Neural progenitor cell (in vitro differentiated cells): ENCODE data around the gene KIF25. TPM values are rescaled to one million over a fixed set of nuclear protein-coding genes. Genes with fewer than 3 reads are reported as not detected.

Source experiments
- DNase-seq: peaks from one replicate; pipeline ENCODE4 v3.0.0-alpha.2; 2016; ENCODE audit warnings: low spot score
- H2AFZ ChIP-seq: fragments of 200-600 bp; sonication (generic); replicated peaks from 2 replicates; pipeline ENCODE4 v1.6.1; 2016; ENCODE audit warnings: antibody characterized with exemption
- H3F3A ChIP-seq: fragments of 200-600 bp; sonication (generic); 2 replicates; pipeline ENCODE4 v1.6.1; 2016; ENCODE audit warnings: antibody characterized with exemption, low read depth
- H3K27ac ChIP-seq: fragments of 200-600 bp; sonication (generic); 2 replicates; pipeline ENCODE4 v1.5.1; 2016; ENCODE audit warnings: mild to moderate bottlenecking
- H3K27me3 ChIP-seq: fragments of 200-600 bp; sonication (generic); 2 replicates; pipeline ENCODE4 v1.6.1; 2016; ENCODE audit warnings: mild to moderate bottlenecking, moderate library complexity
- H3K36me3 ChIP-seq: fragments of 200-600 bp; sonication (generic); 2 replicates; pipeline ENCODE4 v1.5.1; 2016
- H3K4me1 ChIP-seq: fragments of 200-600 bp; sonication (generic); 2 replicates; pipeline ENCODE4 v1.6.1; 2016; ENCODE audit warnings: mixed run types
- H3K4me2 ChIP-seq: fragments of 200-600 bp; sonication (generic); 2 replicates; pipeline ENCODE4 v1.6.1; 2016
- H3K4me3 ChIP-seq: fragments of 200-600 bp; sonication (generic); 2 replicates; pipeline ENCODE4 v1.5.1; 2016
- H3K79me2 ChIP-seq: fragments of 200-600 bp; sonication (generic); 2 replicates; pipeline ENCODE4 v1.6.1; 2016; ENCODE audit warnings: low read depth
- H3K9ac ChIP-seq: fragments of 200-600 bp; sonication (generic); 2 replicates; pipeline ENCODE4 v1.6.1; 2016
- H3K9me3 ChIP-seq: fragments of 200-600 bp; sonication (generic); 2 replicates; pipeline ENCODE4 v1.5.1; 2016; ENCODE audit warnings: low read depth
- H4K20me1 ChIP-seq: fragments of 200-600 bp; sonication (generic); 2 replicates; pipeline ENCODE4 v1.6.1; 2016; ENCODE audit warnings: low read depth
- H3K27ac Mint-ChIP-seq: 3 replicates; pipeline ENCODE4 v1.8.0; 2021; ENCODE audit warnings: mixed read lengths
- H3K27me3 Mint-ChIP-seq: 2 replicates; pipeline ENCODE4 v1.8.0; 2022; ENCODE audit warnings: low read depth, mild to moderate bottlenecking, inconsistent platforms, moderate library complexity, mixed read lengths; ENCODE audit not compliant: insufficient read depth
- H3K36me3 Mint-ChIP-seq: 3 replicates; pipeline ENCODE4 v1.8.0; 2021; ENCODE audit warnings: mixed read lengths
- H3K4me1 Mint-ChIP-seq: 3 replicates; pipeline ENCODE4 v1.8.0; 2021; ENCODE audit warnings: mixed read lengths
- H3K4me3 Mint-ChIP-seq: 3 replicates; pipeline ENCODE4 v1.8.0; 2021; ENCODE audit warnings: mild to moderate bottlenecking, moderate library complexity, mixed read lengths
- H3K9me3 Mint-ChIP-seq: 3 replicates; pipeline ENCODE4 v1.8.0; 2020; ENCODE audit warnings: mixed read lengths
- EZH2 ChIP-seq: fragments of 200-600 bp; sonication (generic); IDR thresholded peaks from 2 replicates; pipeline ENCODE4 v1.6.1; 2017; ENCODE audit warnings: antibody characterized with exemption, mild to moderate bottlenecking, moderate library complexity
- EZH2phosphoT487 ChIP-seq: fragments of 200-600 bp; sonication (generic); IDR thresholded peaks from 2 replicates; pipeline ENCODE4 v1.6.1; 2017; ENCODE audit warnings: antibody characterized with exemption
- total RNA-seq: library from RNA; depleted of rRNA; stranded (reverse); fragments of >200 nt; gene quantifications from 2 replicates; pipeline ENCODE4 v1.2.3, GENCODE V29; 2015; ENCODE audit warnings: low replicate concordance
- TF ChIP-seq, protein P1 (sequence below): fragments of 200-600 bp; sonication (generic); IDR thresholded peaks from 2 replicates; pipeline ENCODE4 v1.5.1; 2017; ENCODE audit warnings: antibody characterized with exemption, mild to moderate bottlenecking

Gene KIF25
- total RNA-seq, 1 donor from 2014 or later = 1.2 TPM

DNA sequence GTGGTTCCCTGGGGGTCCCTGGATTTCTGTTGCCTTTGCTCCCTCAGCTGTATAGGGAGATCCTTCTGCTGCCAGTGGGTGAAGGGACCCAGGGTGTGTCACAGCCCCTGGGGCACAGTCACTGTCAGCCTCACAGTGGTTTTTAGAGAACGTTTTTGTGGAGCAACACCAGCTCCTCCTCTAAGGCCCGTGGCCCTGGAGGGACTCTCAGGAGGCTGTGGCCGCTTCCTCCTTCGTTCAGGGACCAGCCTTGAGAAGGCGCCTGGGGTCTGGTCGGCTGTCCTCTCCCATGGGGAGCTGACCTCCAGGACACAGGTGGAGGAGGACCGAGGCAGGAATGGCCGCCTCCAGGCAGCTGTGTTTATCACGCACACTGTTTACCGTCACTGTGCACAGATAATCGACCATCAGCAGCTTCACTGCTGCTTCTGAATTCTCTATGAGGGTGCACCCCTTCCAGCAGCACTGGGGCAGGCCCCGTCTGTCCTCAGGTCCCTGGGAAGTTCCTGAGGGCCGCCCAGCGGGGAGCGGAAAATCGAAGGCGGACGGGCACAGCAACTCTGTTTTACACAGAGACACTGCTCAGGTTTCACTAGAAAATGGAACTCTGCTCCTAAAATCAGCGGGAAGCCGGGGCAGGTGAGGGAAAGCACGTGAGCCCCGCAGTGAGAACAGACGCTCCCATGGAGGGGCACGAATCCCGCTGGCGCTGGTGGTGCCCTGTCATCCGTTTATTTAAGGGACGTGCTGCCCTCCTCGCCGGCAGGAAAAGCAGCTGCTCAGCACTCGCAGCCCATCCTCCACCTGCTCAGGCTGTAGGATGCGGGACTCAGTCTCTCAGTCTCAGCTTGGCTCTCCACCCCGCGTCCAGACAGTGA is 92.0 kb downstream of the KIF25 start:
- no peaks in the 10 kb centered on the region for H3K36me3 ChIP-seq
- Mint-ChIP-seq H3K4me1 (peaks cover 50% of the 10 kb centered on the region), H3K27ac (no peak overlapping the region), H3K9me3 (peaks cover 3% of the 10 kb centered on the region), H3K4me3 (no peak overlapping the region), H3K27me3 (peaks cover 11% of the 10 kb centered on the region), H3K36me3 (no peaks in the 10 kb centered on the region)
- no peak for DNase-seq
- peaks cover 33% of the 10 kb centered on the region for H3K4me1 ChIP-seq
- peaks cover 8% of the 10 kb centered on the region for H3F3A ChIP-seq
- peak overlapping the region; percentile 57 for H3K4me2 ChIP-seq
- H3K27ac ChIP-seq = no peak overlapping the region
- H3K9ac ChIP-seq = no peak overlapping the region
- no peaks in the 10 kb centered on the region for H3K27me3 ChIP-seq
- TF ChIP-seq, protein P1, sequence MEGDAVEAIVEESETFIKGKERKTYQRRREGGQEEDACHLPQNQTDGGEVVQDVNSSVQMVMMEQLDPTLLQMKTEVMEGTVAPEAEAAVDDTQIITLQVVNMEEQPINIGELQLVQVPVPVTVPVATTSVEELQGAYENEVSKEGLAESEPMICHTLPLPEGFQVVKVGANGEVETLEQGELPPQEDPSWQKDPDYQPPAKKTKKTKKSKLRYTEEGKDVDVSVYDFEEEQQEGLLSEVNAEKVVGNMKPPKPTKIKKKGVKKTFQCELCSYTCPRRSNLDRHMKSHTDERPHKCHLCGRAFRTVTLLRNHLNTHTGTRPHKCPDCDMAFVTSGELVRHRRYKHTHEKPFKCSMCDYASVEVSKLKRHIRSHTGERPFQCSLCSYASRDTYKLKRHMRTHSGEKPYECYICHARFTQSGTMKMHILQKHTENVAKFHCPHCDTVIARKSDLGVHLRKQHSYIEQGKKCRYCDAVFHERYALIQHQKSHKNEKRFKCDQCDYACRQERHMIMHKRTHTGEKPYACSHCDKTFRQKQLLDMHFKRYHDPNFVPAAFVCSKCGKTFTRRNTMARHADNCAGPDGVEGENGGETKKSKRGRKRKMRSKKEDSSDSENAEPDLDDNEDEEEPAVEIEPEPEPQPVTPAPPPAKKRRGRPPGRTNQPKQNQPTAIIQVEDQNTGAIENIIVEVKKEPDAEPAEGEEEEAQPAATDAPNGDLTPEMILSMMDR = no peak
- TF ChIP-seq EZH2 = no peak
- no peak for TF ChIP-seq EZH2phosphoT487
- H3K4me3 ChIP-seq = no peak overlapping the region
- no peaks in the 10 kb centered on the region for H4K20me1 ChIP-seq
- no peaks in the 10 kb centered on the region for H3K79me2 ChIP-seq
- no peaks in the 10 kb centered on the region for H3K9me3 ChIP-seq
- no peak overlapping the region for H2AFZ ChIP-seq

DNA sequence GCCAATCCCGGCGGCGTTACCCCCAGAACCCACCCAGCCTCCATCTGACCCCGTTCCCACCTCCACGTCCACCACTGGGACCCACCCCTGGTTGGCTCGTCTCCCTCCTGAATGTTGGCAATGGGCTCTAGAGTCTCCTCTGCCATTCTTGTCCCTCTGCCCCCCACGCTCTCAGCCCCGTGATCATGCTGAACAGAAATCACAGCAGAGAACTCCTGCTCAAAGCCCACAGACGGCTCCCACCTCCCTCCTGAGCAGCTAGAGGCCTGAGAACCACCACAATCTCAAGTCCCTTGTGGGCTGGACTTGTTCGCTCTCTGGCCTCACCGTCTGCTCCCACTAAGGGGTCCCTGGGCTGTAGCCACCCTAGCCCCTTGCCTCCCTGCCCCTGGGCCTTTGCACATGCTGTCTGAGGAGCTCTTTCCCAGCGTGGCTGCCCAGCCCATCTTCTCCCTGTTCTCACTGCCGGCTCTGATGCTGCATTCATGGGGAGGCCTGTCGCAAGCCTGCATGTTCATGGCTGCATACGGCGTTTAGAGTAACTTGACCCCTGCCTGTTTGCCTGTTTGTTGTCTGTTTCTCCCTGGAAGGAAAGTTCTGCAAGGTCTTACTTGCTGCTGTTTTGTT is 92.7 kb downstream of the KIF25 start:
- H3K9ac ChIP-seq = no peak overlapping the region
- no peak overlapping the region for H3K4me3 ChIP-seq
- H2AFZ ChIP-seq = no peak overlapping the region
- no peaks in the 10 kb centered on the region for H3K79me2 ChIP-seq
- Mint-ChIP-seq H3K4me3 (peak overlapping the region; percentile 38), H3K27me3 (peaks cover 11% of the 10 kb centered on the region), H3K27ac (peak overlapping the region; percentile 83), H3K4me1 (peaks cover 50% of the 10 kb centered on the region), H3K9me3 (peaks cover 3% of the 10 kb centered on the region), H3K36me3 (no peaks in the 10 kb centered on the region)
- H3F3A ChIP-seq = peaks cover 8% of the 10 kb centered on the region
- no peaks in the 10 kb centered on the region for H3K27me3 ChIP-seq
- H3K4me1 ChIP-seq = peaks cover 30% of the 10 kb centered on the region
- H3K27ac ChIP-seq = no peak overlapping the region
- no peak for DNase-seq
- no peaks in the 10 kb centered on the region for H3K36me3 ChIP-seq
- no peaks in the 10 kb centered on the region for H4K20me1 ChIP-seq
- no peak overlapping the region for H3K4me2 ChIP-seq
- TF ChIP-seq EZH2phosphoT487 (no peak), EZH2 (no peak)
- TF ChIP-seq, protein P1 = no peak
- H3K9me3 ChIP-seq = no peaks in the 10 kb centered on the region

DNA sequence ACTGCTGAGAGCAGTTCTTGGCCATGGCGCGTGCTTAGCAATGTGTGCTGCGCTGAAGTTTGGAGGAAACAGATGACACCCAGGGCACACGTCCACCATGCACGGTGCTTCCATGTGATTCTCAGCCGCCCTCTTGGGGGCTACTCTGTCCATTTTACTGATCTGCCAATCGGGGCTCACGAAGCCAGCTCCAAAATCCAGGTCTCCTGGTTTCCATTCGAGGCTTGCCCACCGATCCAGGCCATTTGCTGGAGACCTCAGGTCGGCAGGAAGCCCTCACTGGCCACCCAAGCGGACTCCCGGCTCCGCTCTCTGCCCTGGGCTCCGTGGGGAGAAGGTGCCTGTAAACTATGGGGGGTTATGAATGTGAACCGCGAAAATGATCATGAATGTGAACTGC is 93.2 kb downstream of the KIF25 start:
- no peak overlapping the region for H3K27ac ChIP-seq
- H3F3A ChIP-seq = peaks cover 8% of the 10 kb centered on the region
- peaks cover 11% of the 10 kb centered on the region for H3K27me3 Mint-ChIP-seq
- H3K4me1 ChIP-seq = peaks cover 30% of the 10 kb centered on the region
- H3K9me3 ChIP-seq = no peaks in the 10 kb centered on the region
- H4K20me1 ChIP-seq = no peaks in the 10 kb centered on the region
- no peak overlapping the region for H2AFZ ChIP-seq
- no peak overlapping the region for H3K9ac ChIP-seq
- H3K4me3 ChIP-seq = no peak overlapping the region
- H3K27me3 ChIP-seq = no peaks in the 10 kb centered on the region
- H3K36me3 Mint-ChIP-seq = no peaks in the 10 kb centered on the region
- no peaks in the 10 kb centered on the region for H3K79me2 ChIP-seq
- peaks cover 50% of the 10 kb centered on the region for H3K4me1 Mint-ChIP-seq
- no peak overlapping the region for H3K4me2 ChIP-seq
- H3K27ac Mint-ChIP-seq = peak overlapping the region; percentile 83
- no peak for DNase-seq
- no peak for TF ChIP-seq EZH2
- TF ChIP-seq, protein P1 = no peak
- TF ChIP-seq EZH2phosphoT487 = no peak
- peak overlapping the region; percentile 38 for H3K4me3 Mint-ChIP-seq
- no peaks in the 10 kb centered on the region for H3K36me3 ChIP-seq
- H3K9me3 Mint-ChIP-seq = peaks cover 3% of the 10 kb centered on the region
